ENCODE results near the gene ING4. TPM values are rescaled to one million over a fixed set of nuclear protein-coding genes. Genes with fewer than 3 reads are reported as not detected.

ING4 gene
- total RNA-seq, 2 donors from 2014 or later, result 75.5 to 78.9 TPM

GRCh38 chr12:6626654-6627283, 36.1 kb downstream of the ING4 start:
- Histone ChIP-seq H3K4me3 (no peak overlapping the region), H3K4me1 (replicated peaks) (no peaks in the 10 kb centered on the region), H3K27me3 (replicated peaks; ENCODE audit: insufficient read depth) (no peaks in the 10 kb centered on the region), H3K36me3 (no peaks in the 10 kb centered on the region), H3K27ac (no peak overlapping the region), H3K9me3 (no peaks in the 10 kb centered on the region)
- 80% methylated on average over 8 of the region's 8 CpGs for WGBS
- TF ChIP-seq CTCF (IDR thresholded peaks at IDR 0.05), result no peak
- no peak for TF ChIP-seq POLR2A (IDR thresholded peaks at IDR 0.05)
- TF ChIP-seq POLR2AphosphoS5 (IDR thresholded peaks at IDR 0.05), result no peak
- intact Hi-C loops (cut with DNase I), result no loop called here
- no peak for DNase-seq (ENCODE audit: low spot score)

- TF ChIP-seq CTCF (IDR thresholded peaks at IDR 0.05) (no peak), POLR2AphosphoS5 (IDR thresholded peaks at IDR 0.05) (no peak), POLR2A (IDR thresholded peaks at IDR 0.05) (no peak)
- H3K4me1 ChIP-seq (replicated peaks), result no peaks in the 10 kb centered on the region
- H3K36me3 ChIP-seq, result no peaks in the 10 kb centered on the region
- no peak for DNase-seq (ENCODE audit: low spot score)
- H3K4me3 ChIP-seq, result no peak overlapping the region
- intact Hi-C loops (cut with DNase I), result no loop called here
- WGBS, result 86% methylated on average over 29 of the region's 29 CpGs
- no peaks in the 10 kb centered on the region for H3K9me3 ChIP-seq
- H3K27me3 ChIP-seq (replicated peaks; ENCODE audit: insufficient read depth), result no peaks in the 10 kb centered on the region
- no peak overlapping the region for H3K27ac ChIP-seq
Observed at GRCh38 chr12:6620885-6621274, 42.0 kb downstream of the ING4 start.

- H3K27ac ChIP-seq, result no peak overlapping the region
- no peaks in the 10 kb centered on the region for H3K27me3 ChIP-seq (replicated peaks; ENCODE audit: insufficient read depth)
- H3K36me3 ChIP-seq, result no peaks in the 10 kb centered on the region
- no peaks in the 10 kb centered on the region for H3K9me3 ChIP-seq
- TF ChIP-seq CTCF (IDR thresholded peaks at IDR 0.05) (peak in 3 of 4 experiments; percentile 17 to 42 (median 33)), POLR2AphosphoS5 (IDR thresholded peaks at IDR 0.05) (no peak)
- H3K4me1 ChIP-seq (replicated peaks), result no peaks in the 10 kb centered on the region
- intact Hi-C loops (cut with DNase I), result no loop called here
- no peak for DNase-seq (ENCODE audit: low spot score)
- 36% methylated on average over 63 of the region's 88 CpGs for WGBS
- no peak overlapping the region for H3K4me3 ChIP-seq
Observed at GRCh38 chr12:6620137-6620884, 42.6 kb downstream of the ING4 start.

DNA sequence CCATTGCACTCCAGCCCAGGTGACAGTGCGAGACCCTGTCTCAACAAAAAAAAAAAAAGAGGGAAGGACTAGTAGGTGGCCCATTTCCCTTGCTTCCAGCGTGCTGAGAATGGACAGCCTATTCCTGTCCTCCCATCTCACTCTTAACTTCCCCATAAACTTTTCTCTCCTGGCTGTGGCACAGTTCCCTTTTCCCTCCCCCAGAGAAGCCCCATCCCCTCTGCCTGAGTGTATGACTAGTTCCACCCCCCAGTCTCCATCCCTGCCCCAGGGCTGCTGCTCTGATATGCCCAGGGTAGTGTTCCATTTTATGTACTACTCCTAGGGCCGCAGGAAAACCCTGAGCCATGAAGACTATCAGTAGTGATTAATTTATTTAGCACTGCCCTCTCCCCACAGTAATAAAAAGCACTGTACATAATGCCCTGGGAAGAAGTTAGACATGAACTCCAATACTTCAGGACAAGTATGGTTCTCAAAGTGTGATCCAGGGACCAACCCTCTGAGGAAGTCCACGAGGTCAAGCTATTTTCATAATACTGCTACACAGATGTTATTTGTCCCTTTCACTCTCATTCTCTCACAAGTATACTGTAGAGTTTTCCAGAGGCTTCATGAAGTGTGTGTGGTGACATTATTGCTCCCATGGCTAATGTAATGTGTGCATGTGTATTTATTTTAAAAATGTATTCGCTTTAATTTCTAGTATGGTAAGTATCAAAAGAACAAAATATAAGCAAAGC, 44.3 kb downstream of the ING4 start:
- H3K9me3 ChIP-seq, result no peaks in the 10 kb centered on the region
- 78% methylated on average over 5 of the region's 5 CpGs for WGBS
- no peaks in the 10 kb centered on the region for H3K36me3 ChIP-seq
- H3K4me3 ChIP-seq, result no peak overlapping the region
- intact Hi-C loops (cut with DNase I), result loop anchor here (5.0 kb wide), 3 partner anchors 69 to 209 kb away; partner anchors contain the start of genes P3H3 and ZNF384
- no peak for DNase-seq (ENCODE audit: low spot score)
- TF ChIP-seq CTCF (IDR thresholded peaks at IDR 0.05) (no peak), POLR2A (IDR thresholded peaks at IDR 0.05) (no peak), POLR2AphosphoS5 (IDR thresholded peaks at IDR 0.05) (no peak)
- no peak overlapping the region for H3K27ac ChIP-seq
- H3K27me3 ChIP-seq (replicated peaks; ENCODE audit: insufficient read depth), result no peaks in the 10 kb centered on the region
- no peaks in the 10 kb centered on the region for H3K4me1 ChIP-seq (replicated peaks)
